Measurements from ENCODE around the gene NAGA. TPM values are rescaled to one million over a fixed set of nuclear protein-coding genes. Genes with fewer than 3 reads are reported as not detected.

Gene NAGA
- total RNA-seq, 4 donors from 2014 or later, result 13.1 to 26.2 (median 17.3) TPM

DNA sequence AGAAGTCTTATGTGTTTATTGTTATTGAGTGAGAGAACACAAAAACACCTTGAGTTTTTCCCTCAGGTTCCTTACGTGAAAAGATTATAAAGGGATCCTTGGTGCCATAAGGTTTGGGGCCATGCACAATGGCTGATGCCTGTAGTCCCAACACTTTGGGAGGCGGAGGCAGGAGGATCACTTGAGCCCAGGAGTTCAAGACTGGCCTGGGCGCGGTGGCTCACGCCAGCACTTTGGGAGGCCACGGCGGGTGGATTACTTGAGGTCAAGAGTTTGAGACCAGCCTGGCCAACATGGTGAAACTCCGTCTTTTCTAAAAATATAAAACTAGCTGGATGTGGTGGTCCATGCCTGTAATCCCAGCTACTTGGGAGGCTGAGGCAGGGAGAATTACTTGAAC is 14.3 kb upstream of the NAGA start:
- H3K4me3 ChIP-seq (ENCODE audit: low read depth, poor library complexity, severe bottlenecking), result no peak overlapping the region
- peak in 1 of 2 donors; percentile 56 for DNase-seq (ENCODE audit: low spot score in 2 of 2)
- 93 to 95% methylated on average over 8 of the region's 8 CpGs for WGBS, 2 donors
- intact Hi-C loops (cut with DNase I; ENCODE audit: low total_unique reads), result no loop called here
- no peak for TF ChIP-seq POLR2A (IDR thresholded peaks at IDR 0.05)
- TF ChIP-seq, protein P1, sequence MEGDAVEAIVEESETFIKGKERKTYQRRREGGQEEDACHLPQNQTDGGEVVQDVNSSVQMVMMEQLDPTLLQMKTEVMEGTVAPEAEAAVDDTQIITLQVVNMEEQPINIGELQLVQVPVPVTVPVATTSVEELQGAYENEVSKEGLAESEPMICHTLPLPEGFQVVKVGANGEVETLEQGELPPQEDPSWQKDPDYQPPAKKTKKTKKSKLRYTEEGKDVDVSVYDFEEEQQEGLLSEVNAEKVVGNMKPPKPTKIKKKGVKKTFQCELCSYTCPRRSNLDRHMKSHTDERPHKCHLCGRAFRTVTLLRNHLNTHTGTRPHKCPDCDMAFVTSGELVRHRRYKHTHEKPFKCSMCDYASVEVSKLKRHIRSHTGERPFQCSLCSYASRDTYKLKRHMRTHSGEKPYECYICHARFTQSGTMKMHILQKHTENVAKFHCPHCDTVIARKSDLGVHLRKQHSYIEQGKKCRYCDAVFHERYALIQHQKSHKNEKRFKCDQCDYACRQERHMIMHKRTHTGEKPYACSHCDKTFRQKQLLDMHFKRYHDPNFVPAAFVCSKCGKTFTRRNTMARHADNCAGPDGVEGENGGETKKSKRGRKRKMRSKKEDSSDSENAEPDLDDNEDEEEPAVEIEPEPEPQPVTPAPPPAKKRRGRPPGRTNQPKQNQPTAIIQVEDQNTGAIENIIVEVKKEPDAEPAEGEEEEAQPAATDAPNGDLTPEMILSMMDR (IDR thresholded peaks at IDR 0.05), result no peak

DNA sequence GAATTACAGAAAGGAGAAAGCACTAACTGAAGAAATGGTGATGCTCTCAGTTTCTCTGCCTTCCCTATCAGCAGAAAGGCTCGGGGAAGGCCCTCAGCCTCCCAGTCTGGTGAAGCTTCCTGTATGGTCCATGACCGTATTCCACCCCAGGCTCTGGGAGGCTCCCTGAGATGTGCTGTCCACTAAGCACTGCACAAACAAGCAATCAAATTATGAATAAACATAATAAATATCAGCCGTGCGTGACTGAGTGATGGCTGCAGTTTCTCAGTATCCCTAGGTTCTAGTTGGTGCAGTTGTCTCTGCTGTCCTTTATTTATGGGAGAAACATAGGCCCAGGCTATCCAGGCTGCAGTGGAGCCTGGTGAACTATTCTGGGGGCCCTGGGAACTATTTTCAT is 12.5 kb upstream of the NAGA start:
- H3K4me3 ChIP-seq (ENCODE audit: low read depth, poor library complexity, severe bottlenecking), result no peak overlapping the region
- DNase-seq (ENCODE audit: low spot score in 2 of 2), result no peak
- WGBS, 2 donors, result 86 to 95% methylated on average over 4 of the region's 4 CpGs
- intact Hi-C loops (cut with DNase I; ENCODE audit: low total_unique reads), result no loop called here
- no peak for TF ChIP-seq POLR2A (IDR thresholded peaks at IDR 0.05)
- TF ChIP-seq, protein P1 (IDR thresholded peaks at IDR 0.05), result no peak

DNA sequence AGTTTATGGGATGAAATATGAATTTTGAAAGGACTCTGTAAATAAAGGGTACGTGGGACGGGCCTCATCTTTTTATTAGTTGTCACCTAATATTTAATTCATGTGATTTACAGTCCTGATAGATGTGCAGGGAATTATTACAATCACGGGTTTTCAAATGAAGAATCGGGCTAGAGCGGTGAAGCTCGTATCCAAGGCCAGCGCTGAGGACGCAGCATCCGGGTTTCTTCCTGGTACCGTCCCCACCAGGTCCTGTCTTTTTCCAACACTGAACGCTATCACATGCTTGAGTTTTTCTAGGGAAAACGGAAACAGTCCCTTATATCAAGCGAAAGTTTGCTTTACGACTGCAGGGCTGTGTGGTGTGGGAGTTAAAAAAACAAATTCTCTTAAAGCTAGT is 9.7 kb upstream of the NAGA start:
- DNase-seq (ENCODE audit: low spot score in 2 of 2), result peak in 1 of 2 donors; percentile 85
- peak overlapping the region; percentile 21 for H3K4me3 ChIP-seq (ENCODE audit: low read depth, poor library complexity, severe bottlenecking)
- intact Hi-C loops (cut with DNase I; ENCODE audit: low total_unique reads), result no loop called here
- TF ChIP-seq, protein P1 (IDR thresholded peaks at IDR 0.05), result no peak
- no peak for TF ChIP-seq POLR2A (IDR thresholded peaks at IDR 0.05)
- 1% methylated on average over 14 of the region's 14 CpGs for WGBS, 2 donors

DNA sequence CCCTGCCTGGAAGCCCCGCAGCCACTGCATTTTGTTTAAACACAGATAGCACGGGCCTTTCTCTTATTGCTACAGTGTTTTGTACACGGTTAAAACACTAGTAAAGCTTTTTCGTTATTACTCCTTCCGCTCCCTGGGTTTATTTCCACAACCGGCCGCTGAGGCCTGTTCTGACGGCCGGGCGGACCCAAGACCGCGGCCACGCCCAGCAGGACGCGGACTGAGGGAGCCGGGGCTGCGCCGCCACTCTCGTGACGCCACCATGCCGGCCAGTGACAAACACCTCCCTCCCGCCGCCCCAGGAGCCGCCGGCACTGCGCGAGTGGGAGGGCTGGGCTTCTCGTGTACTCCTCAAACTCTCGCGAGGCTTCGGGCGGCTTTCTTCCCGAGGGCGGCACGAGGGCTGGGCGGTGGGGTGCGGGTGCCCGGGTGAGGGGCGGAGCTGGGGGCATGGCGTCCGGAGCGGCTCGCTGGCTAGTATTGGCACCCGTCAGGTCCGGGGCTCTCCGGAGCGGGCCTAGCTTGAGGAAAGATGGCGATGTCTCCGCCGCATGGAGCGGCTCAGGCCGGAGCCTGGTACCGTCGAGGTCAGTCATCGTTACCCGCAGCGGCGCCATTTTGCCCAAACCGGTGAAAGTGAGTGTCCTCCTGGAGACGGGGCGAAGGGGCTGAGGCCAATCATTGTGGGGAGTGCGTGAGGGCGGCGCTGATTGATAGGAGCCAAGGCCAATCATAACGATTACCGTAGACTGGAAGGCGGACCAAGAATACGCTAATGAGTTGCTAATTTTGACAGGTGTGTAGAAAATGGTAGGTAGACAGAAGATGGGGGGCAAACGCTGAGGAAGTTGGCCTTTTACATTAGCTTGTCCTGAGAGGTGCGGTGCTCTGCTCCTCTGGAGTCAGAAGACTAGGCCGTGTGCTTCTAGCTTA is 9.0 kb upstream of the NAGA start, which contains the start of gene SMDT1:
Gene SMDT1 (plus strand): TSS at position 382 of the 933 bp plus-strand sequence. CDS start 69 bp downstream, at position 451.
- TF ChIP-seq POLR2A (IDR thresholded peaks at IDR 0.05), result peak in 1 of 2 donors; percentile 67
- TF ChIP-seq, protein P1 (IDR thresholded peaks at IDR 0.05), result no peak
- 0 to 1% methylated on average over 62 to 71 of the region's 71 CpGs for WGBS, 2 donors
- peak; percentile 98 to 100 for DNase-seq (ENCODE audit: low spot score in 2 of 2)

DNA sequence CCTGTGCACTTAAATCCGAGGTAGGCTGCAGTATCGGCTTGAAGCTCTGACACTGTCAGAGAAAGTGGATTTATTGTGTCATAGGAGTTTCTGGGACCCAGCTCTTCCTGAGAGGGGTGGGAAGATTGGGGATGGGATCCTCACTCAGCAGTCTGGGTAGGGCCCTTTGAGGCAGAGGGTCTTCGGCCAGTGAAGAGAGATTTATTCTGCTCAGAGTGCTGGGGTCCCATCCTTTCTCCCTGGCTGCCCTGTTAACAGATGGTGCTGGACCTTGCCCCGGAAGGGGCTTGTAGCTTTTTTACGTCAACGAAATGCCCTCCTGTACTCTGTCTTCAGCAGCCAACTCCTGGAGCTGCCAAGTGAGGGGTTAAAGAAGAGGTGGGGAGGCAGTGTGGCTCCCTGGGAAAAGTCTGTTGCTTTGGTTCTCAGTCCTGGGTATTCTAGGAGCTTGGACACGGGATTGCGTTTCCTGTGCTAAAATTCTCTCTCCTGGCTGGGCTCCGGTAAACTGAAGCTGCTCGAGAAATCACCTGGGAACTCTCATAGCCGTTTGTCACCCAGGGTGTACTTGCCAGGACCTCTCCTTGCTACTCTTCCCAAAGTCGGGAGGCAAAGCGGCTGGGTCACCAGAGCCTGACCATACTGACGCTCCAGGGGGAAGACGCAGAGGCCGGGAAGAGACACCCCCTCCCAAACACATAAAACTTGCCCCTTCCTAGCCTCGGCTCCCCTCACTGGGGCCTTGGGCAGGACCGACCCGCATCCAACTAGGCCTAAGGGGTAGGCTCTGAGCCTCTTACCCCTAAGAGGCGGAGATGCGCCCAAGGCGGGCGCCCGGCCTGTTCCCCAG is 8.1 kb upstream of the NAGA start:
- peak in 1 of 2 donors; percentile 88 for DNase-seq (ENCODE audit: low spot score in 2 of 2)

More for the DNA sequence above, 9.0 kb upstream of the NAGA start, which contains the start of gene SMDT1:
- intact Hi-C loops (cut with DNase I; ENCODE audit: low total_unique reads), result no loop called here
- peak within 1 kb of the TSS; percentile 34 for H3K4me3 ChIP-seq (ENCODE audit: low read depth, poor library complexity, severe bottlenecking)

More for the DNA sequence above, 8.1 kb upstream of the NAGA start:
- intact Hi-C loops (cut with DNase I; ENCODE audit: low total_unique reads), result no loop called here
- no peak overlapping the region for H3K4me3 ChIP-seq (ENCODE audit: low read depth, poor library complexity, severe bottlenecking)
- WGBS, 2 donors, result 28 to 29% methylated on average over 24 of the region's 24 CpGs
- TF ChIP-seq, protein P1 (IDR thresholded peaks at IDR 0.05), result no peak
- no peak for TF ChIP-seq POLR2A (IDR thresholded peaks at IDR 0.05)
